Panc1 (cell line): Measurements from ENCODE around the gene ASCC1. TPM values are rescaled to one million over a fixed set of nuclear protein-coding genes. Genes with fewer than 3 reads are reported as not detected.

ENCODE experiments used
- ATAC-seq: fragments of 200-7000 bp; cut with Tn5 transposase; 2 replicates; pipeline ENCODE4 v1.9.1; 2020; ENCODE audit warnings: mild to moderate bottlenecking, moderate library complexity
- BruUV-seq: library from RNA; stranded (reverse); fragments of 400-500 nt; replicated peaks from 2 replicates; lab custom pipeline; 2021; lab: Mats Ljungman, UMichigan
- CTCF ChIA-PET: fragments of 300-600 bp; sonication (Branson Sonifier 250); formaldehyde crosslinking; loops from one replicate; lab custom pipeline; 2022; ENCODE audit warnings: antibody characterized with exemption; lab: Charles Lee
- POLR2A ChIA-PET: fragments of 300-600 bp; sonication (Branson Sonifier 250); formaldehyde crosslinking; loops from one replicate; lab custom pipeline; 2022; ENCODE audit warnings: antibody characterized with exemption; lab: Charles Lee
- DNase-seq: peaks from one replicate; pipeline ENCODE4 v3.0.0-alpha.2; 2010; ENCODE audit warnings: low read depth, low spot score
- H3K27ac ChIP-seq: 2 replicates; pipeline ENCODE4 v1.5.1; 2011; ENCODE audit warnings: mild to moderate bottlenecking, low read length, inconsistent platforms
- H3K27me3 ChIP-seq: fragments of 200-500 bp; sonication (Bioruptor generic); 2 replicates; pipeline ENCODE4 v1.6.0; 2014; ENCODE audit warnings: low read length, inconsistent platforms; ENCODE audit not compliant: control insufficient read depth, insufficient read depth
- H3K36me3 ChIP-seq: fragments of 200-500 bp; sonication (Bioruptor generic); 2 replicates; pipeline ENCODE4 v1.5.1; 2014; ENCODE audit warnings: inconsistent platforms, mild to moderate bottlenecking, low read length, moderate library complexity; ENCODE audit not compliant: control insufficient read depth, insufficient read depth
- H3K4me1 ChIP-seq: 2 replicates; pipeline ENCODE4 v1.5.1; 2011; ENCODE audit warnings: inconsistent platforms, mild to moderate bottlenecking, low read length, moderate library complexity; ENCODE audit not compliant: control insufficient read depth, insufficient read depth
- H3K4me3 ChIP-seq, 2 experiments: 2 replicates each; pipeline ENCODE4 v1.5.1; 2011 to 2012; ENCODE audit warnings: low read depth in 2 of 2, low read length in 2 of 2, mild to moderate bottlenecking in 2 of 2, inconsistent platforms in 1 of 2, moderate library complexity in 1 of 2
- H3K9me3 ChIP-seq: fragments of 200-500 bp; sonication (Bioruptor generic); 2 replicates; pipeline ENCODE4 v1.5.1; 2014; ENCODE audit warnings: low read depth, mild to moderate bottlenecking, inconsistent platforms, low read length, moderate library complexity; ENCODE audit not compliant: control insufficient read depth, insufficient read depth
- CTCF ChIP-seq: fragments of 450-650 bp; IDR thresholded peaks from 2 replicates; pipeline ENCODE4 v1.5.1; 2017; ENCODE audit warnings: mild to moderate bottlenecking
- POLR2AphosphoS5 ChIP-seq: IDR thresholded peaks from 2 replicates; pipeline ENCODE4 v1.6.1; 2012; ENCODE audit warnings: mild to moderate bottlenecking, low read depth, low read length, moderate library complexity
- SIN3A ChIP-seq: IDR thresholded peaks from 2 replicates; pipeline ENCODE4 v1.6.1; 2012; ENCODE audit warnings: low read depth, mild to moderate bottlenecking, low read length, moderate library complexity, borderline replicate concordance; ENCODE audit not compliant: insufficient read depth
- TCF7L2 ChIP-seq: IDR thresholded peaks from 2 replicates; pipeline ENCODE4 v1.6.1; 2011; ENCODE audit warnings: mild to moderate bottlenecking, low read depth, low read length, inconsistent platforms
- in situ Hi-C: cut with HindIII; loops from 2 replicates; pipeline ENCODE4 v1.10.0; 2016; ENCODE audit warnings: low sequenced_read_pairs, low pct_unique_long_range_greater_than_20kb
- intact Hi-C: fragments of 100-400 bp; cut with micrococcal nuclease; formaldehyde crosslinking; loops from one replicate; pipeline ENCODE4 v1.10.0; 2022; ENCODE audit not compliant: unreplicated experiment
- total RNA-seq: library from RNA; stranded (reverse); gene quantifications from one replicate; pipeline ENCODE4 v1.2.1, GENCODE V29; 2021; ENCODE audit not compliant: unreplicated experiment
- TF ChIP-seq, protein P1 (sequence below), 2 experiments: IDR thresholded peaks; 2 replicates each; pipeline ENCODE4 v1.6.1; 2011 to 2012; ENCODE audit warnings: low read depth in 2 of 2, control low read depth in 1 of 2, low read length in 1 of 2, mild to moderate bottlenecking in 1 of 2, moderate library complexity in 1 of 2; ENCODE audit not compliant: insufficient read depth in 1 of 2

The ASCC1 gene
- total RNA-seq, 1 experiment from 2014 or later = 114 TPM

- ChIA-PET POLR2A (no interaction called here), CTCF (no interaction called here)
- DNase-seq (no peak), ATAC-seq (no peak)
- in situ Hi-C loops = no loop called here
- BruUV-seq = no TSS peak
- H3K27me3 ChIP-seq = no peaks in the 10 kb centered on the region
- no peaks in the 10 kb centered on the region for H3K9me3 ChIP-seq
- TF ChIP-seq CTCF = no peak
- TF ChIP-seq SIN3A = no peak
- TF ChIP-seq, protein P1, sequence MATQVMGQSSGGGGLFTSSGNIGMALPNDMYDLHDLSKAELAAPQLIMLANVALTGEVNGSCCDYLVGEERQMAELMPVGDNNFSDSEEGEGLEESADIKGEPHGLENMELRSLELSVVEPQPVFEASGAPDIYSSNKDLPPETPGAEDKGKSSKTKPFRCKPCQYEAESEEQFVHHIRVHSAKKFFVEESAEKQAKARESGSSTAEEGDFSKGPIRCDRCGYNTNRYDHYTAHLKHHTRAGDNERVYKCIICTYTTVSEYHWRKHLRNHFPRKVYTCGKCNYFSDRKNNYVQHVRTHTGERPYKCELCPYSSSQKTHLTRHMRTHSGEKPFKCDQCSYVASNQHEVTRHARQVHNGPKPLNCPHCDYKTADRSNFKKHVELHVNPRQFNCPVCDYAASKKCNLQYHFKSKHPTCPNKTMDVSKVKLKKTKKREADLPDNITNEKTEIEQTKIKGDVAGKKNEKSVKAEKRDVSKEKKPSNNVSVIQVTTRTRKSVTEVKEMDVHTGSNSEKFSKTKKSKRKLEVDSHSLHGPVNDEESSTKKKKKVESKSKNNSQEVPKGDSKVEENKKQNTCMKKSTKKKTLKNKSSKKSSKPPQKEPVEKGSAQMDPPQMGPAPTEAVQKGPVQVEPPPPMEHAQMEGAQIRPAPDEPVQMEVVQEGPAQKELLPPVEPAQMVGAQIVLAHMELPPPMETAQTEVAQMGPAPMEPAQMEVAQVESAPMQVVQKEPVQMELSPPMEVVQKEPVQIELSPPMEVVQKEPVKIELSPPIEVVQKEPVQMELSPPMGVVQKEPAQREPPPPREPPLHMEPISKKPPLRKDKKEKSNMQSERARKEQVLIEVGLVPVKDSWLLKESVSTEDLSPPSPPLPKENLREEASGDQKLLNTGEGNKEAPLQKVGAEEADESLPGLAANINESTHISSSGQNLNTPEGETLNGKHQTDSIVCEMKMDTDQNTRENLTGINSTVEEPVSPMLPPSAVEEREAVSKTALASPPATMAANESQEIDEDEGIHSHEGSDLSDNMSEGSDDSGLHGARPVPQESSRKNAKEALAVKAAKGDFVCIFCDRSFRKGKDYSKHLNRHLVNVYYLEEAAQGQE (IDR thresholded peaks at IDR 0.05; ENCODE audit: insufficient read depth in 1 of 2, low read depth in 2 of 2, low read length in 1 of 2) = no peak
- no peak for TF ChIP-seq TCF7L2
- no peak for TF ChIP-seq POLR2AphosphoS5
- intact Hi-C loops = loop anchor here (2.0 kb wide), 1 partner anchor 175 kb away; no protein-coding TSS in a partner anchor
- H3K36me3 ChIP-seq = peaks cover 5% of the 10 kb centered on the region; the same call in 1 of the 2 replicates
- no peak overlapping the region for H3K4me3 ChIP-seq
- H3K4me1 ChIP-seq = peaks cover 22% of the 10 kb centered on the region
- peak overlapping the region; percentile 84 for H3K27ac ChIP-seq
These were observed 7.6 kb upstream of the ASCC1 start for GRCh38 chr10:72223743-72224101.

GRCh38 chr10:72221278-72221677 is 5.2 kb upstream of the ASCC1 start:
- H3K4me3 ChIP-seq = no peak overlapping the region
- no peaks in the 10 kb centered on the region for H3K27me3 ChIP-seq
- CTCF ChIA-PET = interaction anchor here (0.6 to 0.7 kb wide), 7 partner anchors 34 to 383 kb away, joined by 3 to 12 read pairs (median 4); no protein-coding TSS in a partner anchor
- DNase-seq = no peak
- peak overlapping the region; percentile 98; the same call in 1 of the 2 replicates for H3K27ac ChIP-seq
- no peak for ATAC-seq
- no TSS peak for BruUV-seq
- peaks cover 29% of the 10 kb centered on the region for H3K4me1 ChIP-seq
- intact Hi-C loops (no loop called here), in situ Hi-C loops (no loop called here)
- no peaks in the 10 kb centered on the region for H3K9me3 ChIP-seq
- TF ChIP-seq POLR2AphosphoS5 = no peak
- TF ChIP-seq, protein P1 (IDR thresholded peaks at IDR 0.05; ENCODE audit: insufficient read depth in 1 of 2, low read depth in 2 of 2, low read length in 1 of 2) = no peak
- TF ChIP-seq SIN3A = no peak
- TF ChIP-seq CTCF = no peak
- no peak for TF ChIP-seq TCF7L2
- POLR2A ChIA-PET = interaction anchor here (0.6 to 0.7 kb wide), 3 partner anchors 24 to 928 kb away, joined by 4 to 7 read pairs (median 6); no protein-coding TSS in a partner anchor
- H3K36me3 ChIP-seq = peaks cover 8% of the 10 kb centered on the region
